Endodermal cell (in vitro differentiated cells): ENCODE data around the gene SERTAD4. TPM values are rescaled to one million over a fixed set of nuclear protein-coding genes. Genes with fewer than 3 reads are reported as not detected.

Source experiments
- DNase-seq: peaks from one replicate; pipeline ENCODE4 v3.0.0-alpha.2; 2017
- H3K27ac ChIP-seq: 2 replicates; pipeline ENCODE4 v1.5.1; 2013; ENCODE audit warnings: mild to moderate bottlenecking, low read depth, low read length, moderate library complexity
- H3K27me3 ChIP-seq: 2 replicates; pipeline ENCODE4 v1.6.1; 2013; ENCODE audit warnings: mild to moderate bottlenecking, low read length, moderate library complexity; ENCODE audit not compliant: insufficient read depth, control insufficient read depth, poor library complexity, severe bottlenecking
- H3K36me3 ChIP-seq: 2 replicates; pipeline ENCODE4 v1.7.0; 2013; ENCODE audit warnings: mild to moderate bottlenecking, low read length, moderate library complexity; ENCODE audit not compliant: control insufficient read depth, insufficient read depth
- H3K4me1 ChIP-seq: one replicate; pipeline ENCODE4 v1.7.0; 2013; ENCODE audit warnings: low read length; ENCODE audit not compliant: control insufficient read depth, insufficient read depth
- H3K4me3 ChIP-seq: 2 replicates; pipeline ENCODE4 v1.5.1; 2013; ENCODE audit warnings: mild to moderate bottlenecking, low read length, moderate library complexity
- H3K9ac ChIP-seq: 2 replicates; pipeline ENCODE4 v1.6.1; 2013; ENCODE audit warnings: mild to moderate bottlenecking, low read length, moderate library complexity; ENCODE audit not compliant: poor library complexity, severe bottlenecking; ENCODE audit errors: extremely low read depth
- H3K9me3 ChIP-seq: 2 replicates; pipeline ENCODE4 v1.6.1; 2013; ENCODE audit warnings: mild to moderate bottlenecking, low read length, moderate library complexity; ENCODE audit not compliant: control insufficient read depth
- H3K27ac Mint-ChIP-seq: 2 replicates; pipeline ENCODE4 v1.8.0; 2020; ENCODE audit warnings: mixed read lengths
- H3K27me3 Mint-ChIP-seq: 2 replicates; pipeline ENCODE4 v1.8.0; 2021; ENCODE audit warnings: mild to moderate bottlenecking, mixed read lengths; ENCODE audit not compliant: insufficient read depth
- H3K36me3 Mint-ChIP-seq: 2 replicates; pipeline ENCODE4 v1.8.0; 2020; ENCODE audit warnings: low read depth, mixed read lengths
- H3K4me1 Mint-ChIP-seq: 2 replicates; pipeline ENCODE4 v1.8.0; 2020; ENCODE audit warnings: mixed read lengths
- H3K4me3 Mint-ChIP-seq: 2 replicates; pipeline ENCODE4 v1.8.0; 2020; ENCODE audit warnings: mild to moderate bottlenecking, moderate library complexity, mixed read lengths
- H3K9me3 Mint-ChIP-seq: 2 replicates; pipeline ENCODE4 v1.8.0; 2020; ENCODE audit warnings: mild to moderate bottlenecking, mixed read lengths
- CTCF ChIP-seq: fragments of 200-600 bp; sonication (generic); conservative IDR thresholded peaks from 2 replicates; pipeline ENCODE4 v1.5.0; 2021; ENCODE audit warnings: antibody characterized with exemption, mild to moderate bottlenecking
- WGBS, 2 experiments: methylation state at CpG; one replicate each; pipeline versions ENCODE4 v1.1.5 to v1.1.7; 2013; ENCODE audit warnings: missing lambda C conversion rate in 2 of 2, mixed read lengths in 1 of 2; ENCODE audit not compliant: insufficient coverage in 1 of 2, insufficient read length in 1 of 2; 5-methylcytosine and 5-hydroxymethylcytosine counted together
- total RNA-seq, 2 donors: library from RNA; stranded (reverse); fragmentation: NEBNext Ultra II Directional in 1 of 2; extraction: Animal tissue kit (Norgen Biotek cat#: 25700) in 1 of 2; gene quantifications; 2 replicates in 1 of 2; 3 replicates in 1 of 2; pipeline ENCODE4 v1.2.1, GENCODE V29; 2021

SERTAD4 gene
- total RNA-seq, 2 donors from 2014 or later = 0.58 to 1.1 TPM

GRCh38 chr1:210289248-210289647, 56.7 kb downstream of the SERTAD4 start:
- Histone ChIP-seq H3K27ac (no peak overlapping the region), H3K27me3 (peaks cover 9% of the 10 kb centered on the region), H3K4me1 (peaks cover 4% of the 10 kb centered on the region), H3K9me3 (no peaks in the 10 kb centered on the region), H3K4me3 (no peak overlapping the region), H3K9ac (no peak overlapping the region), H3K36me3 (no peaks in the 10 kb centered on the region)
- WGBS, 2 experiments = 89 to 90% methylated on average over 2 to 4 of the region's 4 CpGs
- no peak for TF ChIP-seq CTCF
- DNase-seq = no peak
- H3K4me3 Mint-ChIP-seq = no peak overlapping the region
- no peak overlapping the region for H3K27ac Mint-ChIP-seq
- H3K9me3 Mint-ChIP-seq = no peaks in the 10 kb centered on the region
- H3K36me3 Mint-ChIP-seq = no peaks in the 10 kb centered on the region
- H3K4me1 Mint-ChIP-seq = peaks cover 17% of the 10 kb centered on the region
- peaks cover 16% of the 10 kb centered on the region for H3K27me3 Mint-ChIP-seq

GRCh38 chr1:210291081-210291764, 58.6 kb downstream of the SERTAD4 start:
- H3K36me3 Mint-ChIP-seq = no peaks in the 10 kb centered on the region
- H3K4me3 ChIP-seq = peak overlapping the region; percentile 69
- H3K4me3 Mint-ChIP-seq = peak overlapping the region; percentile 59
- DNase-seq = no peak
- no peak for TF ChIP-seq CTCF
- no peaks in the 10 kb centered on the region for H3K9me3 ChIP-seq
- no peak overlapping the region for H3K27ac Mint-ChIP-seq
- H3K9ac ChIP-seq = no peak overlapping the region
- H3K27ac ChIP-seq = no peak overlapping the region
- peaks cover 18% of the 10 kb centered on the region for H3K27me3 Mint-ChIP-seq
- H3K4me1 Mint-ChIP-seq = peaks cover 33% of the 10 kb centered on the region
- H3K9me3 Mint-ChIP-seq = no peaks in the 10 kb centered on the region
- peaks cover 9% of the 10 kb centered on the region for H3K27me3 ChIP-seq
- H3K36me3 ChIP-seq = no peaks in the 10 kb centered on the region
- peaks cover 15% of the 10 kb centered on the region for H3K4me1 ChIP-seq
- 70 to 83% methylated on average over 6 to 8 of the region's 8 CpGs for WGBS, 2 experiments

GRCh38 chr1:210291786-210292230, 59.2 kb downstream of the SERTAD4 start:
- H3K27me3 ChIP-seq = peaks cover 9% of the 10 kb centered on the region
- Mint-ChIP-seq H3K27me3 (peaks cover 18% of the 10 kb centered on the region), H3K9me3 (no peaks in the 10 kb centered on the region), H3K4me3 (peak overlapping the region; percentile 59), H3K4me1 (peaks cover 33% of the 10 kb centered on the region), H3K27ac (no peak overlapping the region), H3K36me3 (no peaks in the 10 kb centered on the region)
- no peak for DNase-seq
- no peaks in the 10 kb centered on the region for H3K9me3 ChIP-seq
- H3K36me3 ChIP-seq = no peaks in the 10 kb centered on the region
- peak overlapping the region; percentile 70 for H3K27ac ChIP-seq
- peak overlapping the region; percentile 53 for H3K9ac ChIP-seq
- peaks cover 15% of the 10 kb centered on the region for H3K4me1 ChIP-seq
- 29 to 31% methylated on average over 5 to 9 of the region's 9 CpGs for WGBS, 2 experiments
- peak overlapping the region; percentile 69 for H3K4me3 ChIP-seq
- TF ChIP-seq CTCF = no peak
